CD14-positive monocyte (primary cell): ENCODE measurements around the gene MARCHF7. TPM values are rescaled to one million over a fixed set of nuclear protein-coding genes. Genes with fewer than 3 reads are reported as not detected.
A peak's percentile ranks its signal among the peaks of the same experiment; 100 is the strongest.

Experiments
- DNase-seq, 3 donors: peaks; one replicate each; pipeline ENCODE4 v3.0.0-alpha.2; 2011 to 2022
- H2AFZ ChIP-seq: 2 replicates; pipeline ENCODE4 v1.6.0; 2012; ENCODE audit warnings: mild to moderate bottlenecking, low read depth, low read length, inconsistent platforms; ENCODE audit not compliant: insufficient read depth, poor library complexity, severe bottlenecking
- H3K27ac ChIP-seq, 2 donors: 1 replicate in 1 of 2; 2 replicates in 1 of 2; pipeline ENCODE4 v1.5.1; 2012 to 2013; ENCODE audit warnings: low read length in 2 of 2, control low read depth in 1 of 2, inconsistent platforms in 1 of 2, low read depth in 1 of 2, mild to moderate bottlenecking in 1 of 2
- H3K27me3 ChIP-seq, 2 donors: one replicate each; pipeline versions ENCODE4 v1.6.0 to v1.6.1; 2011 to 2013; ENCODE audit warnings: low read length in 2 of 2; ENCODE audit not compliant: control insufficient read depth in 2 of 2, insufficient read depth in 2 of 2
- H3K36me3 ChIP-seq, 2 donors: replicated peaks in 1 of 2; 1 replicate in 1 of 2; 2 replicates in 1 of 2; pipeline versions ENCODE4 v1.5.1 to v1.6.1; 2012 to 2013; ENCODE audit warnings: low read length in 2 of 2, control low read depth in 1 of 2, inconsistent platforms in 1 of 2, mild to moderate bottlenecking in 1 of 2; ENCODE audit not compliant: insufficient read depth in 2 of 2, control insufficient read depth in 1 of 2
- H3K4me1 ChIP-seq, 2 donors: 1 replicate in 1 of 2; 2 replicates in 1 of 2; pipeline versions ENCODE4 v1.5.1 to v1.6.1; 2012 to 2013; ENCODE audit warnings: low read length in 2 of 2, control low read depth in 1 of 2, inconsistent platforms in 1 of 2, mild to moderate bottlenecking in 1 of 2, moderate library complexity in 1 of 2; ENCODE audit not compliant: insufficient read depth in 2 of 2, control insufficient read depth in 1 of 2
- H3K4me2 ChIP-seq: replicated peaks from 2 replicates; pipeline ENCODE3; 2012; ENCODE audit warnings: low read length, moderate library complexity, mild to moderate bottlenecking; ENCODE audit not compliant: poor library complexity, severe bottlenecking; ENCODE audit errors: extremely low read depth
- H3K4me3 ChIP-seq, 3 experiments: fragments of 200-600 bp in 1 of 3; sonication (generic) in 1 of 3; replicated peaks in 1 of 3; 1 replicate in 2 of 3; 2 replicates in 1 of 3; pipeline ENCODE4 v1.5.1; 2011 to 2013; ENCODE audit warnings: low read length in 3 of 3, mild to moderate bottlenecking in 3 of 3, control low read depth in 2 of 3, low read depth in 2 of 3, inconsistent platforms in 1 of 3, moderate library complexity in 1 of 3
- H3K79me2 ChIP-seq: 2 replicates; pipeline ENCODE4 v1.6.0; 2012; ENCODE audit warnings: mild to moderate bottlenecking, control low read depth, inconsistent platforms, low read length, moderate library complexity; ENCODE audit not compliant: insufficient read depth
- H3K9ac ChIP-seq: 2 replicates; pipeline ENCODE4 v1.6.0; 2017; ENCODE audit warnings: low read length, mild to moderate bottlenecking; ENCODE audit not compliant: insufficient read depth, poor library complexity, severe bottlenecking
- H3K9me3 ChIP-seq, 2 donors: replicated peaks in 1 of 2; 1 replicate in 1 of 2; 2 replicates in 1 of 2; pipeline versions ENCODE4 v1.5.1 to v1.6.1; 2012 to 2013; ENCODE audit warnings: low read length in 2 of 2, control low read depth in 1 of 2; ENCODE audit not compliant: control insufficient read depth in 1 of 2, insufficient read depth in 1 of 2
- H4K20me1 ChIP-seq: 2 replicates; pipeline ENCODE4 v1.6.0; 2012; ENCODE audit warnings: mild to moderate bottlenecking, low read length, control low read depth, moderate library complexity; ENCODE audit not compliant: insufficient read depth
- H3K27ac Mint-ChIP-seq, 7 donors: one replicate each; pipeline ENCODE4 v1.8.0; 2020; ENCODE audit warnings: mild to moderate bottlenecking in 7 of 7, mixed read lengths in 7 of 7, moderate library complexity in 6 of 7, inconsistent platforms in 2 of 7
- H3K27me3 Mint-ChIP-seq, 3 donors: one replicate each; pipeline ENCODE4 v1.8.0; 2021 to 2022; ENCODE audit warnings: low read depth in 3 of 3, mild to moderate bottlenecking in 3 of 3, mixed read lengths in 3 of 3, moderate library complexity in 3 of 3, inconsistent platforms in 1 of 3
- H3K36me3 Mint-ChIP-seq, 2 donors: one replicate each; pipeline ENCODE4 v1.8.0; 2020; ENCODE audit warnings: mixed read lengths in 2 of 2, inconsistent platforms in 1 of 2, mild to moderate bottlenecking in 1 of 2
- H3K4me1 Mint-ChIP-seq: one replicate; pipeline ENCODE4 v1.8.0; 2020; ENCODE audit warnings: mild to moderate bottlenecking, mixed read lengths
- H3K4me3 Mint-ChIP-seq, 2 donors: one replicate each; pipeline ENCODE4 v1.8.0; 2020; ENCODE audit warnings: mild to moderate bottlenecking in 2 of 2, mixed read lengths in 2 of 2, moderate library complexity in 1 of 2
- H3K9me3 Mint-ChIP-seq, 7 donors: one replicate each; pipeline ENCODE4 v1.8.0; 2020 to 2022; ENCODE audit warnings: mixed read lengths in 7 of 7, mild to moderate bottlenecking in 6 of 7, moderate library complexity in 6 of 7, inconsistent platforms in 2 of 7
- CTCF ChIP-seq: fragments of 200-600 bp; IDR thresholded peaks from one replicate; pipeline ENCODE4 v1.8.0; 2022; ENCODE audit warnings: antibody characterized with exemption, mild to moderate bottlenecking
- WGBS: methylation state at CpG from one replicate; pipeline ENCODE4 v1.1.5; 2013; ENCODE audit warnings: missing lambda C conversion rate; ENCODE audit not compliant: insufficient coverage; 5-methylcytosine and 5-hydroxymethylcytosine counted together
- intact Hi-C, 2 donors: fragments of 100-400 bp; cut with micrococcal nuclease; formaldehyde crosslinking; loops; one replicate each; pipeline versions ENCODE4 v1.15.0 to v1.15.1; 2023
- polyA plus RNA-seq, 3 donors: library from polyadenylated mRNA; depleted of rRNA in 1 of 3; unstranded in 2 of 3; stranded (reverse) in 1 of 3; fragments of 300-500 nt in 2 of 3; fragments of >200 nt in 1 of 3; fragmentation: Illumina TruSeq in 2 of 3; gene quantifications; 1 replicate in 2 of 3; 2 replicates in 1 of 3; pipeline ENCODE4 v1.2.3, GENCODE V29; 2012 to 2021

Gene MARCHF7
- polyA plus RNA-seq, 3 donors = 46.7 to 124 (median 102) TPM

GRCh38 chr2:159753797-159754196 is 41.5 kb downstream of the MARCHF7 start:
- no peaks in the 10 kb centered on the region for H3K27me3 Mint-ChIP-seq
- peaks cover 77% of the 10 kb centered on the region for H3K79me2 ChIP-seq
- intact Hi-C loops = loop anchor here in 1 of 2 donors (10.0 kb wide), 1 partner anchor 51 kb away; no protein-coding TSS in a partner anchor

DNA sequence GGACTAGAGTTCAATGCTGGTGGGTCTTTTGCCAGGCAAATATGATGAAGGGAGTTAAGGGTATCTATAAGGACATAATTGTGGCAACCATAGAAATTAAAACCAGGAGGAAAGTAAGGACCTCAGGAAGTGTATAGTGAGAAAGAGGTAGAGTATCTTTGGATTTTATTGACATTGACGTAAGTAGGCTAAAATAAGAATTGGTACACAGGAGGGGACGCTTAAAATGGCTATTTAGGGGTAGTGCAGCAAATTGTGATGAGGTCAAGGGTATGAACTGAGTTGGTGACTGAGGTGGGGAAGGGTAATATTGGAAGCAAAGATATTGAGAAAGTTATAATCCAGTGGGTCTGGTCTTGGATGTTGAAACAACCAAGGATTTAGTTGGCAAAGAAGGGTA is 42.7 kb downstream of the MARCHF7 start:
- Mint-ChIP-seq H3K27ac (no peak overlapping the region), H3K4me1 (peaks cover 7% of the 10 kb centered on the region), H3K4me3 (no peak overlapping the region), H3K27me3 (no peaks in the 10 kb centered on the region), H3K36me3 (peaks cover 35 to 39% of the 10 kb centered on the region in 2 donors), H3K9me3 (peaks cover 0 to 4% (median 0%) of the 10 kb centered on the region in 7 donors)
- no peaks in the 10 kb centered on the region for H3K9me3 ChIP-seq
- no peak for DNase-seq
- H2AFZ ChIP-seq = no peak overlapping the region
- H3K79me2 ChIP-seq = peaks cover 76% of the 10 kb centered on the region
- peak overlapping the region in 1 of 2 donors; percentile 77 for H3K27ac ChIP-seq
- H3K4me3 ChIP-seq = no peak overlapping the region
- WGBS = 96% methylated on average over 2 of the region's 2 CpGs
- H3K4me2 ChIP-seq = no peak overlapping the region
- H3K27me3 ChIP-seq = no peaks in the 10 kb centered on the region
- TF ChIP-seq CTCF = no peak
- H3K4me1 ChIP-seq = peaks cover 16 to 17% of the 10 kb centered on the region in 2 donors
- H3K9ac ChIP-seq = no peak overlapping the region
- H3K36me3 ChIP-seq = peaks cover 55 to 80% of the 10 kb centered on the region in 2 donors
- intact Hi-C loops = loop anchor here in 1 of 2 donors (10.0 kb wide), 1 partner anchor 50 kb away; no protein-coding TSS in a partner anchor
- H4K20me1 ChIP-seq = peaks cover 82% of the 10 kb centered on the region

More at GRCh38 chr2:159753797-159754196, 41.5 kb downstream of the MARCHF7 start:
- Mint-ChIP-seq H3K36me3 (peaks cover 33 to 41% of the 10 kb centered on the region in 2 donors), H3K4me1 (peaks cover 7% of the 10 kb centered on the region), H3K27ac (no peak overlapping the region), H3K4me3 (no peak overlapping the region), H3K9me3 (peaks cover 0 to 4% (median 0%) of the 10 kb centered on the region in 7 donors)
- Histone ChIP-seq H3K27ac (peak overlapping the region in 1 of 2 donors; percentile 77), H2AFZ (no peak overlapping the region), H3K27me3 (no peaks in the 10 kb centered on the region), H3K9ac (peak overlapping the region; percentile 11), H3K36me3 (peaks cover 52 to 80% of the 10 kb centered on the region in 2 donors), H3K4me1 (peaks cover 16 to 17% of the 10 kb centered on the region in 2 donors), H3K4me3 (peak overlapping the region in 2 of 3 experiments; percentile 30 to 61), H3K4me2 (peak overlapping the region; percentile 70), H4K20me1 (peaks cover 81% of the 10 kb centered on the region), H3K9me3 (no peaks in the 10 kb centered on the region)
- no peak for TF ChIP-seq CTCF
- peak; percentile 62 to 86 (median 64) for DNase-seq
- WGBS = 0% methylated on average over 3 of the region's 4 CpGs
